Measurements from ENCODE around the gene TCFL5. TPM values are rescaled to one million over a fixed set of nuclear protein-coding genes. Genes with fewer than 3 reads are reported as not detected.

Gene TCFL5
- total RNA-seq, 1 experiment from 2014 or later: 15.1 TPM

- no peak for DNase-seq
- no TSS peak for BruUV-seq (replicated peaks)
- H3K4me3 Mint-ChIP-seq (ENCODE audit: unreplicated experiment): no peak overlapping the region
- no peaks in the 10 kb centered on the region for H3K27me3 ChIP-seq (replicated peaks; ENCODE audit: control insufficient read depth, insufficient read depth, low read length)
- no peak overlapping the region for H3K4me3 ChIP-seq (ENCODE audit: low read depth, low read length)
- H3K36me3 ChIP-seq (ENCODE audit: control insufficient read depth, insufficient read depth, low read length): peaks cover 30% of the 10 kb centered on the region
- POLR2A ChIA-PET: no interaction called here
- no peaks in the 10 kb centered on the region for H3K9me3 Mint-ChIP-seq (ENCODE audit: unreplicated experiment)
- peaks cover 20% of the 10 kb centered on the region for H3K4me1 ChIP-seq
- peaks cover 60% of the 10 kb centered on the region for H3K36me3 Mint-ChIP-seq (ENCODE audit: insufficient read depth, unreplicated experiment)
- H3K4me1 Mint-ChIP-seq (ENCODE audit: low read depth, unreplicated experiment): peaks cover 11% of the 10 kb centered on the region
- intact Hi-C loops (cut with micrococcal nuclease; ENCODE audit: unreplicated experiment): no loop called here
- CTCF ChIA-PET: interaction anchor here (0.6 kb wide), 1 partner anchor 18 kb away, joined by 3 read pairs; no protein-coding TSS in a partner anchor
- H3K9me3 ChIP-seq: no peaks in the 10 kb centered on the region
- H3K27me3 Mint-ChIP-seq (ENCODE audit: insufficient read depth, unreplicated experiment): no peaks in the 10 kb centered on the region
- TF ChIP-seq, protein P1, sequence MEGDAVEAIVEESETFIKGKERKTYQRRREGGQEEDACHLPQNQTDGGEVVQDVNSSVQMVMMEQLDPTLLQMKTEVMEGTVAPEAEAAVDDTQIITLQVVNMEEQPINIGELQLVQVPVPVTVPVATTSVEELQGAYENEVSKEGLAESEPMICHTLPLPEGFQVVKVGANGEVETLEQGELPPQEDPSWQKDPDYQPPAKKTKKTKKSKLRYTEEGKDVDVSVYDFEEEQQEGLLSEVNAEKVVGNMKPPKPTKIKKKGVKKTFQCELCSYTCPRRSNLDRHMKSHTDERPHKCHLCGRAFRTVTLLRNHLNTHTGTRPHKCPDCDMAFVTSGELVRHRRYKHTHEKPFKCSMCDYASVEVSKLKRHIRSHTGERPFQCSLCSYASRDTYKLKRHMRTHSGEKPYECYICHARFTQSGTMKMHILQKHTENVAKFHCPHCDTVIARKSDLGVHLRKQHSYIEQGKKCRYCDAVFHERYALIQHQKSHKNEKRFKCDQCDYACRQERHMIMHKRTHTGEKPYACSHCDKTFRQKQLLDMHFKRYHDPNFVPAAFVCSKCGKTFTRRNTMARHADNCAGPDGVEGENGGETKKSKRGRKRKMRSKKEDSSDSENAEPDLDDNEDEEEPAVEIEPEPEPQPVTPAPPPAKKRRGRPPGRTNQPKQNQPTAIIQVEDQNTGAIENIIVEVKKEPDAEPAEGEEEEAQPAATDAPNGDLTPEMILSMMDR (IDR thresholded peaks at IDR 0.05; ENCODE audit: insufficient read depth in 1 of 2, low read depth in 1 of 2, low read length in 1 of 2, severe bottlenecking in 1 of 2, unreplicated experiment in 1 of 2): no peak
- H3K27ac Mint-ChIP-seq (ENCODE audit: unreplicated experiment): peak overlapping the region; percentile 7
Observed at GRCh38 chr20:62811720-62812119, 49.9 kb downstream of the TCFL5 start.

GRCh38 chr20:62811320-62811719, 50.3 kb downstream of the TCFL5 start:
- ChIA-PET POLR2A (no interaction called here), CTCF (interaction anchor here (0.6 to 1.1 kb wide), 2 partner anchors 15 to 17 kb away, joined by 3 read pairs; partner anchors contain the start of gene MRGBP)
- no peaks in the 10 kb centered on the region for H3K27me3 ChIP-seq (replicated peaks; ENCODE audit: control insufficient read depth, insufficient read depth, low read length)
- intact Hi-C loops (cut with micrococcal nuclease; ENCODE audit: unreplicated experiment): no loop called here
- TF ChIP-seq, protein P1 (IDR thresholded peaks at IDR 0.05; ENCODE audit: insufficient read depth in 1 of 2, low read depth in 1 of 2, low read length in 1 of 2, severe bottlenecking in 1 of 2, unreplicated experiment in 1 of 2): no peak
- H3K27ac Mint-ChIP-seq (ENCODE audit: unreplicated experiment): no peak overlapping the region
- H3K4me3 ChIP-seq (ENCODE audit: low read depth, low read length): no peak overlapping the region
- peaks cover 21% of the 10 kb centered on the region for H3K4me1 ChIP-seq
- no peak overlapping the region for H3K4me3 Mint-ChIP-seq (ENCODE audit: unreplicated experiment)
- BruUV-seq (replicated peaks): no TSS peak
- H3K36me3 Mint-ChIP-seq (ENCODE audit: insufficient read depth, unreplicated experiment): peaks cover 61% of the 10 kb centered on the region
- H3K9me3 Mint-ChIP-seq (ENCODE audit: unreplicated experiment): no peaks in the 10 kb centered on the region
- peaks cover 31% of the 10 kb centered on the region for H3K36me3 ChIP-seq (ENCODE audit: control insufficient read depth, insufficient read depth, low read length)
- H3K4me1 Mint-ChIP-seq (ENCODE audit: low read depth, unreplicated experiment): peaks cover 15% of the 10 kb centered on the region
- H3K9me3 ChIP-seq: no peaks in the 10 kb centered on the region
- no peak for DNase-seq
- no peaks in the 10 kb centered on the region for H3K27me3 Mint-ChIP-seq (ENCODE audit: insufficient read depth, unreplicated experiment)

- Mint-ChIP-seq H3K4me1 (ENCODE audit: low read depth, unreplicated experiment) (peaks cover 14% of the 10 kb centered on the region), H3K4me3 (ENCODE audit: unreplicated experiment) (no peak overlapping the region), H3K27ac (ENCODE audit: unreplicated experiment) (no peak overlapping the region), H3K27me3 (ENCODE audit: insufficient read depth, unreplicated experiment) (no peaks in the 10 kb centered on the region), H3K36me3 (ENCODE audit: insufficient read depth, unreplicated experiment) (peaks cover 62% of the 10 kb centered on the region), H3K9me3 (ENCODE audit: unreplicated experiment) (no peaks in the 10 kb centered on the region)
- no peak for DNase-seq
- CTCF ChIA-PET: interaction anchor here (1.1 to 3.1 kb wide), 3 partner anchors 15 to 195 kb away, joined by 3 to 57 read pairs (median 3); partner anchors contain the start of gene MRGBP
- TF ChIP-seq, protein P1 (IDR thresholded peaks at IDR 0.05; ENCODE audit: insufficient read depth in 1 of 2, low read depth in 1 of 2, low read length in 1 of 2, severe bottlenecking in 1 of 2, unreplicated experiment in 1 of 2): no peak
- Histone ChIP-seq H3K4me1 (peaks cover 14% of the 10 kb centered on the region), H3K9me3 (no peaks in the 10 kb centered on the region), H3K36me3 (ENCODE audit: control insufficient read depth, insufficient read depth, low read length) (peaks cover 31% of the 10 kb centered on the region), H3K27me3 (replicated peaks; ENCODE audit: control insufficient read depth, insufficient read depth, low read length) (no peaks in the 10 kb centered on the region), H3K4me3 (ENCODE audit: low read depth, low read length) (no peak overlapping the region)
- intact Hi-C loops (cut with micrococcal nuclease; ENCODE audit: unreplicated experiment): loop anchor here (5.0 kb wide), 2 partner anchors 53 to 122 kb away; partner anchors contain the start of gene TCFL5
- BruUV-seq (replicated peaks): no TSS peak
- POLR2A ChIA-PET: no interaction called here
Observed at GRCh38 chr20:62809530-62810428, 51.8 kb downstream of the TCFL5 start.

All from Caco-2 (cell line).